OCI-LY7 (cell line): ENCODE results near the gene ORC3. TPM values are rescaled to one million over a fixed set of nuclear protein-coding genes. Genes with fewer than 3 reads are reported as not detected.

Experiments used
- BruUV-seq: library from RNA; stranded (reverse); fragments of 400-500 nt; replicated peaks from 2 replicates; lab custom pipeline; 2021; lab: Mats Ljungman, UMichigan
- CTCF ChIA-PET: fragments of 300-600 bp; sonication (Branson Sonifier 250); formaldehyde crosslinking; loops from one replicate; lab custom pipeline; 2022; ENCODE audit warnings: antibody characterized with exemption; ENCODE audit not compliant: unreplicated experiment; lab: Charles Lee
- POLR2A ChIA-PET: fragments of 300-600 bp; sonication (Branson Sonifier 250); formaldehyde crosslinking; loops from one replicate; lab custom pipeline; 2022; ENCODE audit warnings: antibody characterized with exemption; lab: Charles Lee
- DNase-seq: peaks from one replicate; pipeline ENCODE4 v3.0.0-alpha.2; 2015; ENCODE audit warnings: low spot score
- H2AFZ ChIP-seq: fragments of 200-600 bp; sonication (generic), shearing (Covaris generic); 2 replicates; pipeline ENCODE4 v1.6.1; 2014; ENCODE audit warnings: mild to moderate bottlenecking, antibody characterized with exemption, low read length, moderate library complexity
- H3K27ac ChIP-seq: fragments of 200-600 bp; sonication (generic); 2 replicates; pipeline ENCODE4 v1.5.1; 2014; ENCODE audit warnings: mixed run types, low read depth, mild to moderate bottlenecking, moderate library complexity, low read length, inconsistent platforms; ENCODE audit not compliant: poor library complexity, severe bottlenecking
- H3K36me3 ChIP-seq: fragments of 200-600 bp; sonication (generic); 2 replicates; pipeline ENCODE4 v1.6.1; 2014; ENCODE audit warnings: mild to moderate bottlenecking, antibody characterized with exemption, low read length, moderate library complexity, mixed read lengths; ENCODE audit not compliant: insufficient read depth
- H3K4me1 ChIP-seq: fragments of 200-600 bp; sonication (generic); 2 replicates; pipeline ENCODE4 v1.5.1; 2014; ENCODE audit warnings: mild to moderate bottlenecking, low read length; ENCODE audit not compliant: insufficient read depth, poor library complexity, severe bottlenecking
- H3K4me2 ChIP-seq: fragments of 200-600 bp; sonication (generic); 2 replicates; pipeline ENCODE4 v1.6.1; 2014; ENCODE audit warnings: mild to moderate bottlenecking, low read length
- H3K4me3 ChIP-seq: fragments of 200-600 bp; sonication (generic); 2 replicates; pipeline ENCODE4 v1.5.1; 2014; ENCODE audit warnings: mild to moderate bottlenecking, low read depth, low read length; ENCODE audit not compliant: poor library complexity, severe bottlenecking
- H3K79me2 ChIP-seq: fragments of 200-600 bp; sonication (generic); 2 replicates; pipeline ENCODE4 v1.6.1; 2016; ENCODE audit warnings: low read depth, mild to moderate bottlenecking, low read length, moderate library complexity, mixed read lengths; ENCODE audit not compliant: insufficient read depth
- H3K9me2 ChIP-seq: fragments of 200-600 bp; sonication (generic); 2 replicates; pipeline ENCODE4 v1.6.1; 2016; ENCODE audit warnings: mild to moderate bottlenecking, low read length, mixed read lengths; ENCODE audit not compliant: insufficient read depth
- H3K9me3 ChIP-seq: fragments of 200-600 bp; sonication (generic); 2 replicates; pipeline ENCODE4 v1.6.1; 2014; ENCODE audit warnings: mild to moderate bottlenecking, mixed run types, low read length, mixed read lengths
- H4K20me1 ChIP-seq: fragments of 200-600 bp; sonication (generic); 2 replicates; pipeline ENCODE4 v1.6.1; 2014; ENCODE audit warnings: mild to moderate bottlenecking, antibody characterized with exemption, low read length, moderate library complexity, mixed read lengths; ENCODE audit not compliant: insufficient read depth
- EZH2phosphoT487 ChIP-seq: fragments of 200-600 bp; sonication (generic); IDR thresholded peaks from 2 replicates; pipeline ENCODE4 v1.6.1; 2018; ENCODE audit warnings: low read depth, borderline replicate concordance, mild to moderate bottlenecking, mixed run types, antibody characterized with exemption, low read length, moderate library complexity, mixed read lengths
- intact Hi-C: fragments of 100-400 bp; cut with micrococcal nuclease; formaldehyde crosslinking; loops from one replicate; pipeline ENCODE4 v1.10.0; 2022; ENCODE audit not compliant: unreplicated experiment
- total RNA-seq, 2 experiments: library from RNA; depleted of rRNA in 1 of 2; stranded (reverse); fragments of >200 nt in 1 of 2; shearing (Covaris generic) in 1 of 2; gene quantifications; 2 replicates each; pipeline ENCODE4 v1.2.3, GENCODE V29; 2014 to 2022
- TF ChIP-seq, protein P1 (sequence below): fragments of 200-600 bp; sonication (generic); conservative IDR thresholded peaks from 2 replicates; pipeline ENCODE4 v1.5.1; 2014; ENCODE audit warnings: mild to moderate bottlenecking, antibody characterized with exemption, low read length, moderate library complexity, mixed read lengths

Gene ORC3
- total RNA-seq, 2 experiments from 2014 or later = 34.8 to 45.0 TPM

DNA sequence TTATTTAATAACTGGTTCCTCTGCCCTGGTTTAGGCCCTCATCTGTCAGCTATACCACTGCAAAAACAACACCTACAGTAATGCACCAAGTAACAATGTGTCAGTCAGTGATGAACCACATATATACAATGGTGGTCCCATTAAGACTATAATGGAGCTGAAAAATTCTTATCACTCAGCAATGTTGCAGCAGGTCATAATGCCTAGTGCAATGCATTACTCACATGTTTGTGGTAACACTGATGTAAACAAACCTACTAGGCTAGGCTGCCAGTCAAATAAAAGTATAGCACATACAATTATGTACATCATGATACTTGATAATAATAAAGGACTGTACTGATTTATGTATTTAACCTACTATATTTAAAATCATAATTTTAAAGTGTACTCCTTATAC lies 31.5 kb upstream of the ORC3 start:
- H3K27ac ChIP-seq = no peak overlapping the region
- BruUV-seq = no TSS peak
- ChIA-PET CTCF (no interaction called here), POLR2A (interaction anchor here (0.6 kb wide), 1 partner anchor 1338 kb away, joined by 3 read pairs; no protein-coding TSS in a partner anchor)
- no peaks in the 10 kb centered on the region for H3K9me2 ChIP-seq
- H3K4me2 ChIP-seq = no peak overlapping the region
- no peak overlapping the region for H2AFZ ChIP-seq
- H3K79me2 ChIP-seq = no peaks in the 10 kb centered on the region
- no peaks in the 10 kb centered on the region for H3K4me1 ChIP-seq
- TF ChIP-seq EZH2phosphoT487 = no peak
- TF ChIP-seq, protein P1, sequence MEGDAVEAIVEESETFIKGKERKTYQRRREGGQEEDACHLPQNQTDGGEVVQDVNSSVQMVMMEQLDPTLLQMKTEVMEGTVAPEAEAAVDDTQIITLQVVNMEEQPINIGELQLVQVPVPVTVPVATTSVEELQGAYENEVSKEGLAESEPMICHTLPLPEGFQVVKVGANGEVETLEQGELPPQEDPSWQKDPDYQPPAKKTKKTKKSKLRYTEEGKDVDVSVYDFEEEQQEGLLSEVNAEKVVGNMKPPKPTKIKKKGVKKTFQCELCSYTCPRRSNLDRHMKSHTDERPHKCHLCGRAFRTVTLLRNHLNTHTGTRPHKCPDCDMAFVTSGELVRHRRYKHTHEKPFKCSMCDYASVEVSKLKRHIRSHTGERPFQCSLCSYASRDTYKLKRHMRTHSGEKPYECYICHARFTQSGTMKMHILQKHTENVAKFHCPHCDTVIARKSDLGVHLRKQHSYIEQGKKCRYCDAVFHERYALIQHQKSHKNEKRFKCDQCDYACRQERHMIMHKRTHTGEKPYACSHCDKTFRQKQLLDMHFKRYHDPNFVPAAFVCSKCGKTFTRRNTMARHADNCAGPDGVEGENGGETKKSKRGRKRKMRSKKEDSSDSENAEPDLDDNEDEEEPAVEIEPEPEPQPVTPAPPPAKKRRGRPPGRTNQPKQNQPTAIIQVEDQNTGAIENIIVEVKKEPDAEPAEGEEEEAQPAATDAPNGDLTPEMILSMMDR = no peak
- DNase-seq = no peak
- peaks cover 82% of the 10 kb centered on the region for H3K36me3 ChIP-seq
- no peaks in the 10 kb centered on the region for H4K20me1 ChIP-seq
- H3K4me3 ChIP-seq = no peak overlapping the region
- H3K9me3 ChIP-seq = no peaks in the 10 kb centered on the region
- intact Hi-C loops = no loop called here

DNA sequence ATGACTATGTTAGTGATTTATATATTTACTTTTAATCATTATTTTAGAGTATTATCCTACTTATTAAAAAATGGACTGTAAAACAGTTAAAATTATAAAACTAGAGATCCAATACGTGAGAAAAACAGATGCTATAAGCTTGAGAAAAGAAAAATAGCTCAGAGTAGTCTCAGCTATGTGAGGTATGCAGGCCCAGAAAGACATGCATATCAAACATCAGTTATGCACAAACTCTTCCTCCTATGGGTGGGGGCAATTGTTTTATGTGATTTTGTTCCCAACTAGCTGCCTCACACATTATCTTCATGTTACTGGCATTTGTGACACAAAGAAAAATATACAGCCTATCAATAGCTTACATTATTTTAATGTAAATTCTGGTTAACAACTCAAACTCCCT lies 28.9 kb upstream of the ORC3 start:
- CTCF ChIA-PET = no interaction called here
- Histone ChIP-seq H3K9me3 (no peaks in the 10 kb centered on the region), H3K4me3 (no peak overlapping the region), H3K36me3 (peaks cover 83% of the 10 kb centered on the region), H2AFZ (no peak overlapping the region), H4K20me1 (no peaks in the 10 kb centered on the region), H3K4me2 (no peak overlapping the region), H3K27ac (no peak overlapping the region), H3K9me2 (no peaks in the 10 kb centered on the region), H3K4me1 (no peaks in the 10 kb centered on the region), H3K79me2 (no peaks in the 10 kb centered on the region)
- TF ChIP-seq, protein P1 = no peak
- TF ChIP-seq EZH2phosphoT487 = no peak
- intact Hi-C loops = no loop called here
- DNase-seq = no peak
- no TSS peak for BruUV-seq
- POLR2A ChIA-PET = interaction anchor here (0.6 to 1.2 kb wide), 3 partner anchors 15 to 54 kb away, joined by 3 read pairs; no protein-coding TSS in a partner anchor

DNA sequence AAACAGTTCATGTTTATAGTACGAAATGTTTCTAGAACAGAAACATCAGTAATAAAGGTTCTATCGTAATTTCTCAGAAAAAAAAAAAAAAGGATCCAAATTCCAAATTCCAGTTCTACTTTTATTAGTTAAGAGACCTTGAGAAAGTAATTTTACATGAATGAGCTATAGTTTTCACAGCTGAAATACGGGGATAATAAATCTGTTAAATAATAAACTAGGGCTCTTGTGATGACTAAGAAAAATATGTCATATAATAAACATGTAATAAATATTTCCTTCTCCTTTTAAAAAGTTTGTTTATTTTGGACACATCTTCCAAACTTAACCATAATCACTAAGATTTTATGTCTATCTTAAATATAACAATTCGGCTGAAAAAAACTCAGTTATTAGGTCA lies 17.9 kb upstream of the ORC3 start:
- intact Hi-C loops = no loop called here
- H3K4me2 ChIP-seq = no peak overlapping the region
- H3K79me2 ChIP-seq = peaks cover 57% of the 10 kb centered on the region; the same call in 1 of the 2 replicates
- no peak overlapping the region for H3K4me3 ChIP-seq
- peaks cover 12% of the 10 kb centered on the region for H3K4me1 ChIP-seq
- BruUV-seq = no TSS peak
- ChIA-PET CTCF (no interaction called here), POLR2A (interaction anchor here (0.6 to 1.5 kb wide), 6 partner anchors 9 to 374 kb away, joined by 3 to 5 read pairs (median 4); no protein-coding TSS in a partner anchor)
- no peaks in the 10 kb centered on the region for H3K9me2 ChIP-seq
- H2AFZ ChIP-seq = no peak overlapping the region
- DNase-seq = no peak
- H3K36me3 ChIP-seq = peaks cover 57% of the 10 kb centered on the region
- no peaks in the 10 kb centered on the region for H4K20me1 ChIP-seq
- 0 out of 2 replicates have a peak, but pooled peaks cover 3% of the 10 kb centered on the region for H3K9me3 ChIP-seq
- H3K27ac ChIP-seq = no peak overlapping the region
- TF ChIP-seq EZH2phosphoT487 = no peak
- TF ChIP-seq, protein P1 = no peak
